Measurements from ENCODE around the gene TMEM147.
A peak's percentile ranks its signal among the peaks of the same experiment; 100 is the strongest.

The TMEM147 gene

GRCh38 chr19:35578707-35579106 is 33.3 kb downstream of the TMEM147 start (continued):
- TF ChIP-seq, protein P1, sequence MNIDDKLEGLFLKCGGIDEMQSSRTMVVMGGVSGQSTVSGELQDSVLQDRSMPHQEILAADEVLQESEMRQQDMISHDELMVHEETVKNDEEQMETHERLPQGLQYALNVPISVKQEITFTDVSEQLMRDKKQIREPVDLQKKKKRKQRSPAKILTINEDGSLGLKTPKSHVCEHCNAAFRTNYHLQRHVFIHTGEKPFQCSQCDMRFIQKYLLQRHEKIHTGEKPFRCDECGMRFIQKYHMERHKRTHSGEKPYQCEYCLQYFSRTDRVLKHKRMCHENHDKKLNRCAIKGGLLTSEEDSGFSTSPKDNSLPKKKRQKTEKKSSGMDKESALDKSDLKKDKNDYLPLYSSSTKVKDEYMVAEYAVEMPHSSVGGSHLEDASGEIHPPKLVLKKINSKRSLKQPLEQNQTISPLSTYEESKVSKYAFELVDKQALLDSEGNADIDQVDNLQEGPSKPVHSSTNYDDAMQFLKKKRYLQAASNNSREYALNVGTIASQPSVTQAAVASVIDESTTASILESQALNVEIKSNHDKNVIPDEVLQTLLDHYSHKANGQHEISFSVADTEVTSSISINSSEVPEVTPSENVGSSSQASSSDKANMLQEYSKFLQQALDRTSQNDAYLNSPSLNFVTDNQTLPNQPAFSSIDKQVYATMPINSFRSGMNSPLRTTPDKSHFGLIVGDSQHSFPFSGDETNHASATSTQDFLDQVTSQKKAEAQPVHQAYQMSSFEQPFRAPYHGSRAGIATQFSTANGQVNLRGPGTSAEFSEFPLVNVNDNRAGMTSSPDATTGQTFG (tag by site-specific recombination; IDR thresholded peaks at IDR 0.05; ENCODE audit: borderline replicate concordance) = no peak
- no peak for TF ChIP-seq PRDM2 (tag by site-specific recombination; IDR thresholded peaks at IDR 0.05; ENCODE audit: borderline replicate concordance)
- TF ChIP-seq ZNF501 (tag by site-specific recombination; IDR thresholded peaks at IDR 0.05) = no peak
- TF ChIP-seq, protein P2, sequence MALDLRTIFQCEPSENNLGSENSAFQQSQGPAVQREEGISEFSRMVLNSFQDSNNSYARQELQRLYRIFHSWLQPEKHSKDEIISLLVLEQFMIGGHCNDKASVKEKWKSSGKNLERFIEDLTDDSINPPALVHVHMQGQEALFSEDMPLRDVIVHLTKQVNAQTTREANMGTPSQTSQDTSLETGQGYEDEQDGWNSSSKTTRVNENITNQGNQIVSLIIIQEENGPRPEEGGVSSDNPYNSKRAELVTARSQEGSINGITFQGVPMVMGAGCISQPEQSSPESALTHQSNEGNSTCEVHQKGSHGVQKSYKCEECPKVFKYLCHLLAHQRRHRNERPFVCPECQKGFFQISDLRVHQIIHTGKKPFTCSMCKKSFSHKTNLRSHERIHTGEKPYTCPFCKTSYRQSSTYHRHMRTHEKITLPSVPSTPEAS (tag by site-specific recombination; IDR thresholded peaks at IDR 0.05) = no peak
- no peak for TF ChIP-seq GFI1B (tag by site-specific recombination; IDR thresholded peaks at IDR 0.05)
- TF ChIP-seq ZNF624 (tag by site-specific recombination; IDR thresholded peaks at IDR 0.05) = no peak

DNA sequence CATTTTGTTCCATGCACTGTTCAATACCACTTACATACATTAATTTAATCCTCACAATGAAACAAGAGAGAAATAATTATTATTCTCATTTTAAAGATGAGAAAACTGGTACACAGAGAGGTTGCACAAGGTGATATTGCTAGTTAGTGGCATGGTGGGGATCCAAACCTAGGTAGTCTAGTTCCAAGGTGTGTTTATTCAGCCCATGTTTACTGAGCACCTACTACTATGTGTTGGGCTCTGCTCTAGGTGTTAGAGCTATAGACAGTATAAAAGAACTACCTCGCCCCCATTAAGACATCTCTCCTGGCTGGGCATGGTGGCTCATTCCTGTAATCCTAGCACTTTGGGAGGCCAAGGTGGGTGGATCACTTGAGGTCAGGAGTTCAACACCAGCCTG is 37.3 kb downstream of the TMEM147 start:
- Histone ChIP-seq H3K36me3 (ENCODE audit: control insufficient read depth in 2 of 2, insufficient read depth in 1 of 2, low read length in 2 of 2) (no peaks in the 10 kb centered on the region; a peak in 1 of 3 replicates), H3K4me3 (ENCODE audit: low read depth, low read length) (no peak overlapping the region), H3K27ac (ENCODE audit: extremely low read depth, low read depth, low read length) (no peak overlapping the region), H3K4me1 (ENCODE audit: control insufficient read depth, insufficient read depth, low read length) (no peaks in the 10 kb centered on the region), H3K9me3 (ENCODE audit: control insufficient read depth, insufficient read depth, low read depth, low read length) (no peaks in the 10 kb centered on the region; the same call in 1 of the 2 replicates)
- ChIA-PET CTCF (interaction anchor here (1.0 to 2.5 kb wide), 2 partner anchors 10 to 34 kb away, joined by 3 to 8 read pairs; no protein-coding TSS in a partner anchor), POLR2A (no interaction called here)
- 0 out of 2 replicates have a peak, but pooled peaks have one; percentile 52 for TF ChIP-seq ZNF449 (tag by site-specific recombination; IDR thresholded peaks at IDR 0.05)
- TF ChIP-seq ZNF146 (tag by site-specific recombination; IDR thresholded peaks at IDR 0.05) = no peak
- peak; percentile 70; the same call in 1 of the 2 replicates for TF ChIP-seq ZNF664 (tag by site-specific recombination; IDR thresholded peaks at IDR 0.05)

GRCh38 chr19:35585848-35586247 is 40.4 kb downstream of the TMEM147 start, which contains the start of gene PMIS2:
TSS of gene PMIS2 (plus strand) at chr19:35586173. CDS start at chr19:35586260, 87 bp downstream.
- H3K4me1 ChIP-seq (ENCODE audit: control insufficient read depth, insufficient read depth, low read length) = no peaks in the 10 kb centered on the region
- CTCF ChIA-PET = interaction anchor here (0.7 kb wide), 2 partner anchors 13 to 16 kb away, joined by 5 to 8 read pairs; no protein-coding TSS in a partner anchor
- no peak within 1 kb of the TSS for H3K27ac ChIP-seq (ENCODE audit: extremely low read depth, low read depth, low read length)
- H3K36me3 ChIP-seq (ENCODE audit: control insufficient read depth in 2 of 2, insufficient read depth in 1 of 2, low read length in 2 of 2) = no peaks in the 10 kb centered on the region
- H3K9me3 ChIP-seq (ENCODE audit: control insufficient read depth, insufficient read depth, low read depth, low read length) = no peaks in the 10 kb centered on the region; the same call in 1 of the 2 replicates
- POLR2A ChIA-PET = no interaction called here
- H3K4me3 ChIP-seq (ENCODE audit: low read depth, low read length) = no peak within 1 kb of the TSS
- TF ChIP-seq ELK4 (IDR thresholded peaks at IDR 0.05; ENCODE audit: borderline replicate concordance, low read depth, low read length) (no peak), KLF9 (tag by site-specific recombination; IDR thresholded peaks at IDR 0.05; ENCODE audit: low read depth) (peak; percentile 58; the same call in 1 of the 2 replicates), ZNF26 (tag by site-specific recombination; IDR thresholded peaks at IDR 0.05) (no peak), ZBTB8A (tag by site-specific recombination; IDR thresholded peaks at IDR 0.05) (no peak), KLF1 (tag by site-specific recombination; IDR thresholded peaks at IDR 0.05) (no peak), ZNF223 (tag by site-specific recombination; IDR thresholded peaks at IDR 0.05) (no peak), ZNF248 (tag by site-specific recombination; IDR thresholded peaks at IDR 0.05) (no peak)
- TF ChIP-seq, protein P3, sequence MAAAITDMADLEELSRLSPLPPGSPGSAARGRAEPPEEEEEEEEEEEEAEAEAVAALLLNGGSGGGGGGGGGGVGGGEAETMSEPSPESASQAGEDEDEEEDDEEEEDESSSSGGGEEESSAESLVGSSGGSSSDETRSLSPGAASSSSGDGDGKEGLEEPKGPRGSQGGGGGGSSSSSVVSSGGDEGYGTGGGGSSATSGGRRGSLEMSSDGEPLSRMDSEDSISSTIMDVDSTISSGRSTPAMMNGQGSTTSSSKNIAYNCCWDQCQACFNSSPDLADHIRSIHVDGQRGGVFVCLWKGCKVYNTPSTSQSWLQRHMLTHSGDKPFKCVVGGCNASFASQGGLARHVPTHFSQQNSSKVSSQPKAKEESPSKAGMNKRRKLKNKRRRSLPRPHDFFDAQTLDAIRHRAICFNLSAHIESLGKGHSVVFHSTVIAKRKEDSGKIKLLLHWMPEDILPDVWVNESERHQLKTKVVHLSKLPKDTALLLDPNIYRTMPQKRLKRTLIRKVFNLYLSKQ (tag by site-specific recombination; IDR thresholded peaks at IDR 0.05; ENCODE audit: borderline replicate concordance) = no peak

All from HEK293 (cell line).